Spinal cord (tissue), 10 donors: ENCODE measurements around the gene MMAB. TPM values are rescaled to one million over a fixed set of nuclear protein-coding genes. Genes with fewer than 3 reads are reported as not detected.

ENCODE experiments used
- DNase-seq, 6 donors: peaks; one replicate each; pipeline versions ENCODE4 v3.0.0 to v3.0.0-alpha.2; 2013 to 2015; ENCODE audit warnings: low spot score in 6 of 6, low read depth in 4 of 6
- H3K27ac ChIP-seq: one replicate; pipeline ENCODE4 v1.5.1; 2013; ENCODE audit warnings: low read depth, low read length, control low read depth
- H3K27me3 ChIP-seq: one replicate; pipeline ENCODE4 v1.6.1; 2013; ENCODE audit warnings: low read length; ENCODE audit not compliant: control insufficient read depth, insufficient read depth
- H3K36me3 ChIP-seq: one replicate; pipeline ENCODE4 v1.6.1; 2013; ENCODE audit warnings: low read length; ENCODE audit not compliant: control insufficient read depth, insufficient read depth
- H3K4me1 ChIP-seq: one replicate; pipeline ENCODE4 v1.6.1; 2013; ENCODE audit warnings: low read length; ENCODE audit not compliant: control insufficient read depth, insufficient read depth
- H3K4me3 ChIP-seq: one replicate; pipeline ENCODE4 v1.5.1; 2013; ENCODE audit warnings: low read depth, low read length, control low read depth
- H3K9me3 ChIP-seq: one replicate; pipeline ENCODE4 v1.6.1; 2013; ENCODE audit warnings: low read length; ENCODE audit not compliant: control insufficient read depth, insufficient read depth
- WGBS: methylation state at CpG from one replicate; pipeline ENCODE4 v1.1.5; 2013; ENCODE audit warnings: missing lambda C conversion rate; ENCODE audit not compliant: insufficient coverage; 5-methylcytosine and 5-hydroxymethylcytosine counted together
- long read RNA-seq, 4 donors: transcript quantifications; one replicate each; lab custom pipeline, GENCODE V29; 2026
- polyA plus RNA-seq, 2 donors: library from polyadenylated mRNA; unstranded; fragments of 120-200 nt; gene quantifications; one replicate each; pipeline ENCODE4 v1.2.1, GENCODE V29; 2013; ENCODE audit not compliant: insufficient read length in 2 of 2
- total RNA-seq, 2 donors: library from RNA; depleted of rRNA in 1 of 2; stranded (reverse); fragments of 120-200 nt in 1 of 2; fragments of >200 nt in 1 of 2; gene quantifications; one replicate each; pipeline versions ENCODE4 v1.2.3 to v1.2.4, GENCODE V29; 2013 to 2014
- donor health status: healthy.

Gene MMAB
- total RNA-seq (10 to 100 TPM; 21.9 to 58.2 TPM), polyA plus RNA-seq (10 to 100 TPM; 50.2 to 59.8 TPM)
- long read RNA-seq, donor 1, full-length matches to known transcripts: 12 of 27 reads
- long read RNA-seq, donor 1, partial matches to known transcripts: 0 of 27 reads
- long read RNA-seq, donor 1, other reads (novel, unspliced or antisense): 15 of 27 reads
- long read RNA-seq, donor 2, full-length matches to known transcripts: 7 of 7 reads
- long read RNA-seq, donor 2, partial matches to known transcripts: 0 of 7 reads
- long read RNA-seq, donor 2, other reads (novel, unspliced or antisense): 0 of 7 reads
- long read RNA-seq, donor 3, full-length matches to known transcripts: 12 of 12 reads
- long read RNA-seq, donor 3, partial matches to known transcripts: 0 of 12 reads
- long read RNA-seq, donor 3, other reads (novel, unspliced or antisense): 0 of 12 reads
- long read RNA-seq, donor 4, full-length matches to known transcripts: 14 of 42 reads
- long read RNA-seq, donor 4, partial matches to known transcripts: 23 of 42 reads
- long read RNA-seq, donor 4, other reads (novel, unspliced or antisense): 5 of 42 reads

- H3K4me1 ChIP-seq: peaks cover 5% of the 10 kb centered on the region
- peaks cover 38% of the 10 kb centered on the region for H3K36me3 ChIP-seq
- H3K27ac ChIP-seq: peak within 1 kb of the TSS; percentile 70
- peak within 1 kb of the TSS; percentile 93 for H3K4me3 ChIP-seq
- peak; percentile 93 to 100 (median 98) for DNase-seq
- no peaks in the 10 kb centered on the region for H3K27me3 ChIP-seq
- WGBS: under 1% methylated on average over 74 of the region's 74 CpGs
- no peaks in the 10 kb centered on the region for H3K9me3 ChIP-seq
These were observed at the start of gene MMAB, which contains the start of gene MVK for GRCh38 chr12:109573029-109573913. TSS of gene MMAB (minus strand) at chr12:109573504. CDS start at chr12:109573480, 24 bp downstream. TSS of gene MVK (plus strand) at chr12:109573794. CDS start at chr12:109574823, 1,029 bp downstream.

GRCh38 chr12:109621901-109622364 is 48.6 kb upstream of the MMAB start:
- Histone ChIP-seq H3K27me3 (peaks cover 10% of the 10 kb centered on the region), H3K36me3 (no peaks in the 10 kb centered on the region), H3K9me3 (no peaks in the 10 kb centered on the region), H3K4me1 (peaks cover 47% of the 10 kb centered on the region), H3K27ac (peak overlapping the region; percentile 10), H3K4me3 (no peak overlapping the region)
- DNase-seq: peak in 1 of 6 donors; percentile 80
- WGBS: 13% methylated on average over 3 of the region's 22 CpGs

- Histone ChIP-seq H3K4me3 (no peak overlapping the region), H3K27me3 (peaks cover 10% of the 10 kb centered on the region), H3K9me3 (no peaks in the 10 kb centered on the region), H3K4me1 (peaks cover 52% of the 10 kb centered on the region), H3K27ac (peak overlapping the region; percentile 10), H3K36me3 (no peaks in the 10 kb centered on the region)
- no CpG with 5 or more reads among the region's 1 CpG for WGBS
- DNase-seq: peak in 1 of 6 donors; percentile 60
These were observed 47.9 kb upstream of the MMAB start for GRCh38 chr12:109621211-109621694.

DNA sequence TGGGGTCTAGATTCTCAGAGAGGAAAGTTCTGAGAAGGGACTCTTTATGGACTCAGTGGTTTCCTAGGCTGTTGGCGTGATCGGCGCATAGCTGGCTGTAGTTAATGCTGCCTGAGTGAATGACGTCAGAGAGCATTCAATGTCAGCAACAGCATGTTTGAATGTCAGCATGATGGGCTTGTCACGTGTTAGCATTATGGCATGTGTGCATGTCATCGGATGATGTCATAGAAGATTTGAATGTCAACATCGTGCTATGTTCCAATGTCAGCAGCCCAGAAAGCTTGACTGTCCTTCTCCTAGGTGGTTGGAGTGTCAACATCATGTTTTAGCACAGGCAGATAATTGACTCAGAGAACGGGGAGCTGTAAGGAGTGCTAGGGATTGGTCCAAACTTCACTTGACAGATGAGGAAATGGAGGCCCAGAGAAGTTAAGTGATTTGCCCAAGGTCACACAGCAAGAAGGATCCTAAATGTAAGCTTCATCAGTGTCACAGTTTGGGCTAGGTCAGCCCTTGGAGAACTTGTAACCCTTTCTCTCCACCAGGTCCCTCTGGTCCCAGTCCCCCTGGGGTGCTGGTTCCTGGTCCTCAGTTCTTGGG is 45.8 kb upstream of the MMAB start:
- Histone ChIP-seq H3K4me3 (no peak overlapping the region), H3K27me3 (peaks cover 22% of the 10 kb centered on the region), H3K36me3 (no peaks in the 10 kb centered on the region), H3K27ac (no peak overlapping the region), H3K9me3 (no peaks in the 10 kb centered on the region), H3K4me1 (peaks cover 34% of the 10 kb centered on the region)
- WGBS: 90% methylated on average over 8 of the region's 8 CpGs
- no peak for DNase-seq

DNA sequence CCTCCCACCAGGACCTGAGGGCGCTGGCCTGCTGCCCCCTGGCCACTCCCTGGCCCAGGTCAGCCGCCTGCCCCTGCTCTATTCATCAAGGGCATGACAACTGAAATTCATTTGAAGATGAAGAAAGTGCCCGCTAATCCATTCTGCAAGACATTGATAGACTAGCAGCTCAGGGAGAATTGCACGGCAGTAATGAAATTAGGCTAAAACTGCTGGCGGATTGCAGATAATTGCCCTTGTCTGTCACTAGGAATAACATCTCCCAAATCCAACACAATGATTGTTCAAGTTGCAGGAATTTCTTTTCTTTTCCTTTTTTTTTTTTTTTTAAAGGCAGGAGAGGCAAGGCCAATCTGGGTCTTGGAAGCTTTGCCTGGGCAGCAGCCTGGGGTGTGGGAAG is 44.8 kb upstream of the MMAB start:
- Histone ChIP-seq H3K9me3 (no peaks in the 10 kb centered on the region), H3K36me3 (no peaks in the 10 kb centered on the region), H3K27ac (no peak overlapping the region), H3K4me3 (no peak overlapping the region), H3K4me1 (peaks cover 43% of the 10 kb centered on the region), H3K27me3 (peaks cover 29% of the 10 kb centered on the region)
- 73% methylated on average over 5 of the region's 5 CpGs for WGBS
- DNase-seq: peak in 1 of 6 donors; percentile 57

DNA sequence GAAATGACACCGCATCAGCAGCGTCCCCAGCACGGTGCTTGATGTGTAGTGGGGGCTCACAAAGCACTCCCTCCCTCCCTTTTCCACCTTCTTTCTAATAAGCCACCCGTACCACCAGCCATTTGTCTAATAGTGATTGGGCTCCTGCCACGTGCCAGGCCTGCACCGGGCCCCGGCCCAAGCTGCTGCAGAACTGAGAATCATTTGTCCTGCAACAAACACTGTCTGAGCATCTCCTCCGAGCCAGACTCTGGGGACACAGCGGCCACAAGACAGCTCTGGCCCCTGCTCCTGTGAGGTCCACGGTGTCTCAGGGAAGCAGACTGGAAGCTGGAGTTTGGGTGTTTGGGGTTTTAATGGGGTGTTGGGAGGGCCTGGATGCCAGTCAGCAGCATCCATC is 44.2 kb upstream of the MMAB start:
- Histone ChIP-seq H3K4me3 (no peak overlapping the region), H3K27me3 (peaks cover 33% of the 10 kb centered on the region), H3K27ac (no peak overlapping the region), H3K4me1 (peaks cover 45% of the 10 kb centered on the region), H3K36me3 (no peaks in the 10 kb centered on the region), H3K9me3 (no peaks in the 10 kb centered on the region)
- peak in 2 of 6 donors; percentile 66 to 67 for DNase-seq
- WGBS: 29% methylated on average over 9 of the region's 10 CpGs

DNA sequence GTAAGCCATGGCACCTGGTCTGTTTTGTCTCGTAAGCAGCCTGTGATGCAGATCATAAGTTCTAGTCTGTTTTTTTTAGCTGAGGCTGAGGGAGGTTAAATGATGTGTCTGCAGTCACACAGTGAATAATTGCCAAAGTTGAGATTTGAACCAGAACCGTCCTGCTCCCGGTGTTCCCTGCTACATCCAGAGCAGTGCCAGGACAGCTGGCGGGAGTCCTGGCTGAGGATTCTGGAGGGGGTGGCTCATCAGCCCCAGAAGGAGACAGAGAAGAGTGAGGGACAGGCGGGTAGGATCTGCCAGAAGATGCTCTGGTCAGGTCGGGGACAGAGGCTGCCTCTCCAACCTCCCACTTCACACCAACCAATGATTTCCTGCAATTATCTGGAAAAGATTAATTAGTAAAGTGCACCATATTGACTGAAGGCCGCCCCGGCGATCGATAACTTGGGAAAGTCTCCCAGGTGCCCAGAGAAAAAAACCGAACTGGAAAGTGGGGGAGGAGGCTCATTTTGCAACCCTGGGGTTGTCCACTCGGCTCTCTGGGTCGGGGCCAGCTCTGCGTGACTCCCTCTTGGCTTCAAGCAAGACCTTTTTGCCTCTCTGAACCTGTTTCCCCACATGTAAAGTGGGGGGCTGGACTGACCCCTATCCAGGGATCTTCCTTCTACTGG is 42.4 kb upstream of the MMAB start:
- DNase-seq: no peak
- no peaks in the 10 kb centered on the region for H3K36me3 ChIP-seq
- peaks cover 45% of the 10 kb centered on the region for H3K4me1 ChIP-seq
- H3K9me3 ChIP-seq: no peaks in the 10 kb centered on the region
- no peak overlapping the region for H3K4me3 ChIP-seq
- 54% methylated on average over 8 of the region's 14 CpGs for WGBS
- peaks cover 29% of the 10 kb centered on the region for H3K27me3 ChIP-seq
- H3K27ac ChIP-seq: no peak overlapping the region

DNA sequence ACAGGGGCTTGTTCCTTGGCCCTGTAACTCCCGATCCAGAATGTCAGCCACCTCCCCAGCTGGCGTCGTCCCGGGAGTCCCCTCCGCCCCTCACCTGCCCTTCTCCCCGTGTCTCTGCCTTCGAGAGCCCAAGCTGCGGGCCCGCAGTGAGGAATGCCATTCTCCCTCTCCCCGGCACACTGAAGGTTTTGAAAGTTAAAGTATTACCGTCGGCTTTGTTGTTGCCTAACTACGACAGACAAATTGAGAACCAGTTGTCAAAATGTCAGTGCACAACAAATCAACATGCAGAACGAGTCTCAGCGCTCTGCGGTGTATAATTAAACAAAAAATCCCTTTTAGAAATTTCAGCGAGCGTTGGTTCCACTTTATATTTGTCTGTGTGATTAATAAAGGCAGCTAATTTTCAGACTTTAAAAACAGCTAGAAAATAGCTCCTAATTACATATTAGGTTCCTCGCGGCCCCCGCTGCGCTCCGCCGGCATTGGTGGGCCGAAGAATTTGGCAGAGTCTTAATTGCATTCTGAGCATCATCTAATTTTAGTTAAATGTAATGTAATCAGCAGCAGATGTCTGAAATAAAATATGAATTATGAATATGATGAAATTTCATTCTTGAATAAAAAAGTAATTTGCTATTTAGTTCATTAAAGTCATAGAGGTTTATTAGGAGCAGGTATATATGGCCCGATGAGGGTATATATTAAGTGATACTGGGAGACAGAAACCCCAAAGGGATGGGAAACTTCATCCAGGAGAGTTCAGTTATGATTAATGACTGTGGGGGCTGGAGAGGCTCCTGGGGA is 40.5 kb upstream of the MMAB start:
- Histone ChIP-seq H3K36me3 (no peaks in the 10 kb centered on the region), H3K27ac (no peak overlapping the region), H3K4me3 (no peak overlapping the region), H3K9me3 (no peaks in the 10 kb centered on the region), H3K27me3 (peaks cover 35% of the 10 kb centered on the region), H3K4me1 (peaks cover 45% of the 10 kb centered on the region)
- WGBS: 15% methylated on average over 10 of the region's 26 CpGs
- DNase-seq: peak in 2 of 6 donors; percentile 61 to 80
